Measurements from ENCODE around the gene FGF19.

FGF19 gene

DNA sequence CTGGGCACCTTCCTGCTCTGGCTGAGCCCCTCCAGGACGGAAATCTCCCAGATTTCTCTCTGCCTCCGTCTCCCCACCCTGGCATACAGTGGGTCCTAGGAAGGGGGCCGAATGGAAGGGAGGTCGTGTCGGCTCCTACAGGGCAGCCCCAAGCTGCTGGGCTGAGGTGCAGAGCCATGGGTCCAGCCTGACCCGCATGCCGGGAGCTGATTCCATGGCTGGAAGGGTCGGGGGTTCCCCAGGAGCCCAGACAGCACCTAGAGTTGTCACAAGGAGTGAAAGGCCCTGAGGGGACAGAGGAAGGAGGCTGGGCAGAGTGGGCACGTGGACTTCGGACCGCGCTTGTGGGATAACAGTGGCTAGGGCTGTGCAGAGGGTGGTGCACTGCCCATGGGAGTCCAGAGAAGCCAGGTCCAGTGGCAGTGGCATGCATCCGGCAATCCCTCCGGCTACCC is 46.3 kb downstream of the FGF19 start:
- Histone ChIP-seq H3K27me3 (ENCODE audit: insufficient read depth, low read length) (no peaks in the 10 kb centered on the region), H3K9ac (ENCODE audit: low read depth, low read length) (peak overlapping the region; percentile 55), H3K9me3 (ENCODE audit: insufficient read depth, low read depth, low read length) (no peaks in the 10 kb centered on the region), H3K36me3 (ENCODE audit: insufficient read depth, low read depth, low read length) (peaks cover 22% of the 10 kb centered on the region), H3K4me3 (ENCODE audit: low read length) (no peak overlapping the region), H3K27ac (ENCODE audit: low read length) (no peak overlapping the region), H3K4me1 (ENCODE audit: insufficient read depth, low read length) (peaks cover 17% of the 10 kb centered on the region)

DNA sequence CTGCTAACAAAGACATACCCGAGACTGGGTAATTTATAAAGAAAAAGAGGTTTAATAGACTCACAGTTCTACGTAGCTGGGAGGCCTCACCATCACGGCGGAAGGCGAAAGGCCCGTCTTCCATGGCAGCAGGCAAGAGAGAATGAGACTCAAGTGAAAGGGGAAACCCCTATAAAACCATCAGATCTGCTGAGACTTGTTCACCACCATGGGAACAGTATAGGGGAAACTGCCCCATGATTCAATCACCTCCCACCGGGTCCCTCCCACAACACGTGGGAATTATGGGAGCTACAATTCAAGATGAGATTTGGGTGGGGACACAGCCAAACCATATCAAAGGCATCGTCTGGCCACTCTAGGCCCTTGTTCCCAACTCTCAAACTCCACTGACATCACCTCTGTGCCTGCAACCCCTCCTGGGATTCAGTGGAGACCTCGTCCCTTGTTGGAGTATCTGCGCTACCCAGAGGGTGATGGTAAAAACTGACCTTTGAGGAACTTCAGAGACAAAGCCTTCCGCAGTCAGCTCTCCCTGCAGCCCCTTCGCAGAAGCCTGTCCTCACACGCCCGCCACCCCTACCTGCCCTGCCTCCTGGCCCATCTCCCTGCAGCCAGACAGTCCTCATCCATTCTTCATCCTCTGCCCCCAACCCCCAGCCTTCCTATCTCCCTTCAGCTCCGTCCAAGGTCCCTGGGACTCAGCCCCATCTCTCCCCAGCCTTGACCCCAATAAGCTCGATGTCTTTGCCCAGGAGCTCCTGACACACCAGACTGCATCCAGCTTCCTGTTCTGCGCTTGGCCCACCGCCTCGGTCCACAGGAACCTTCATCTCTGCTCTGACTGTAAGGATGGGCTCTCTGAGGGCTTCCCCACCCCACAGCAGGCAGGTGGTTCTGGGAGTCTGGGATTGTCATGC is 47.0 kb downstream of the FGF19 start:
- H3K9ac ChIP-seq (ENCODE audit: low read depth, low read length), result peak overlapping the region; percentile 55; the same call in 1 of the 2 replicates
- no peaks in the 10 kb centered on the region for H3K9me3 ChIP-seq (ENCODE audit: insufficient read depth, low read depth, low read length)
- H3K36me3 ChIP-seq (ENCODE audit: insufficient read depth, low read depth, low read length), result peaks cover 29% of the 10 kb centered on the region
- no peak overlapping the region for H3K4me3 ChIP-seq (ENCODE audit: low read length)
- no peak overlapping the region for H3K27ac ChIP-seq (ENCODE audit: low read length)
- peaks cover 17% of the 10 kb centered on the region for H3K4me1 ChIP-seq (ENCODE audit: insufficient read depth, low read length)
- no peaks in the 10 kb centered on the region for H3K27me3 ChIP-seq (ENCODE audit: insufficient read depth, low read length)

GRCh38 chr11:69655479-69656428 is 48.1 kb downstream of the FGF19 start:
- H3K27me3 ChIP-seq (ENCODE audit: insufficient read depth, low read length), result no peaks in the 10 kb centered on the region
- no peak overlapping the region for H3K9ac ChIP-seq (ENCODE audit: low read depth, low read length)
- peaks cover 17% of the 10 kb centered on the region for H3K4me1 ChIP-seq (ENCODE audit: insufficient read depth, low read length)
- no peaks in the 10 kb centered on the region for H3K9me3 ChIP-seq (ENCODE audit: insufficient read depth, low read depth, low read length)
- peaks cover 40% of the 10 kb centered on the region for H3K36me3 ChIP-seq (ENCODE audit: insufficient read depth, low read depth, low read length)
- no peak overlapping the region for H3K27ac ChIP-seq (ENCODE audit: low read length)
- no peak overlapping the region for H3K4me3 ChIP-seq (ENCODE audit: low read length)

DNA sequence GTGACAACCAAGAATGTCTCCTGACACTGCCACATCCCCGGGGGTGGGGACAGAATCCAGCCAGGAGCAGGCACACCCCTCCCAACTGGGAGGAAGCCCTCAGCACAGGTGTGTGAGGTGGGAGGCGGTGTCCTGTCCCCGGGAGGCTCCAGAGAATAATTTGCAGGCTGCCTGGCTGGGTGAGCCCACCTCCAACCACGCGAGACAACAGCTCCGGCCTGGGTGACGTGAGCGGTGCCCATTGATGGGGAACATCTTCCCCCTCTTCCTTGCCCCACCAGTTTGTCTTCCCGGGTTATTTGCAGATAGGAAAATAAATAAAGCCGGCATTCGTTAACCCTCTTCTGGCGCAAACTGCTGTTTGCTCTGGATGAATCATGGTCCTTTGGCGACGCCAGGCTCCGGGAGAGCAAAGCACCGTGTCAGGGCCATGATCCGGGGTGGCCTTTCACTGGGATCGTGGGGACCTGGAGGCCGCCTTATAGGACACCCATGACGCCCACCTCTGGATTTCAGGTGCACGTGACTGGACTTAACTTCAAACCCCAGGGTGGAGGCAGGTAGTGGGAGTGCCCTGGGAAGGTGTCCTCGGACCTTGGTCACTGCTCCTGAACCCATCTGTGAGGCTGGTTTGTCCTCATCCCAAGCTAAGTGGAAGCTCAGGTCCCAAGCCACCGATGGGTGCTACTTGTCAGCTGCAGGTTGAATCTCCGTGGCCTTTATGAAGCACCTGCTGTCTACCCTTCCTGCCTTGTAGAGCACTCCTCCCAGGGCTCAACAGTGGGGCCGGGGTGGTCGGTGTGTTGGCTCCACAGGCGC is 49.0 kb downstream of the FGF19 start:
- H3K36me3 ChIP-seq (ENCODE audit: insufficient read depth, low read depth, low read length), result peaks cover 48% of the 10 kb centered on the region
- peaks cover 17% of the 10 kb centered on the region for H3K4me1 ChIP-seq (ENCODE audit: insufficient read depth, low read length)
- no peaks in the 10 kb centered on the region for H3K27me3 ChIP-seq (ENCODE audit: insufficient read depth, low read length)
- H3K9ac ChIP-seq (ENCODE audit: low read depth, low read length), result no peak overlapping the region
- no peak overlapping the region for H3K27ac ChIP-seq (ENCODE audit: low read length)
- no peaks in the 10 kb centered on the region for H3K9me3 ChIP-seq (ENCODE audit: insufficient read depth, low read depth, low read length)
- H3K4me3 ChIP-seq (ENCODE audit: low read length), result no peak overlapping the region

- Histone ChIP-seq H3K4me3 (ENCODE audit: low read length) (no peak overlapping the region), H3K27me3 (ENCODE audit: insufficient read depth, low read length) (no peaks in the 10 kb centered on the region), H3K9me3 (ENCODE audit: insufficient read depth, low read depth, low read length) (no peaks in the 10 kb centered on the region), H3K9ac (ENCODE audit: low read depth, low read length) (no peak overlapping the region), H3K36me3 (ENCODE audit: insufficient read depth, low read depth, low read length) (peaks cover 56% of the 10 kb centered on the region), H3K27ac (ENCODE audit: low read length) (no peak overlapping the region), H3K4me1 (ENCODE audit: insufficient read depth, low read length) (peaks cover 17% of the 10 kb centered on the region)
Measured at GRCh38 chr11:69654001-69654659, 49.7 kb downstream of the FGF19 start.

GRCh38 chr11:69653406-69653960 is 50.3 kb downstream of the FGF19 start:
- H3K9ac ChIP-seq (ENCODE audit: low read depth, low read length), result no peak overlapping the region
- H3K36me3 ChIP-seq (ENCODE audit: insufficient read depth, low read depth, low read length), result peaks cover 62% of the 10 kb centered on the region
- H3K27me3 ChIP-seq (ENCODE audit: insufficient read depth, low read length), result no peaks in the 10 kb centered on the region
- peaks cover 12% of the 10 kb centered on the region for H3K4me1 ChIP-seq (ENCODE audit: insufficient read depth, low read length)
- H3K4me3 ChIP-seq (ENCODE audit: low read length), result no peak overlapping the region
- no peaks in the 10 kb centered on the region for H3K9me3 ChIP-seq (ENCODE audit: insufficient read depth, low read depth, low read length)
- H3K27ac ChIP-seq (ENCODE audit: low read length), result no peak overlapping the region

DNA sequence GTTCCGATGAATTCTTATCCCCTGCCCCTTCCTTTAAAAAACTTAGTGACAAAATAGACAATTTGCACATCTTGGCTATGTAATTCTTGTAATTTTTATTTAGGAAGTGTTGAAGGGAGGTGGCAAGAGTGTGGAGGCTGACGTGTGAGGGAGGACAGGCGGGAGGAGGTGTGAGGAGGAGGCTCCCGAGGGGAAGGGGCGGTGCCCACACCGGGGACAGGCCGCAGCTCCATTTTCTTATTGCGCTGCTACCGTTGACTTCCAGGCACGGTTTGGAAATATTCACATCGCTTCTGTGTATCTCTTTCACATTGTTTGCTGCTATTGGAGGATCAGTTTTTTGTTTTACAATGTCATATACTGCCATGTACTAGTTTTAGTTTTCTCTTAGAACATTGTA is 50.8 kb downstream of the FGF19 start:
- Histone ChIP-seq H3K4me1 (ENCODE audit: insufficient read depth, low read length) (peaks cover 9% of the 10 kb centered on the region; the same call in 1 of the 2 replicates), H3K9ac (ENCODE audit: low read depth, low read length) (no peak overlapping the region), H3K4me3 (ENCODE audit: low read length) (no peak overlapping the region), H3K36me3 (ENCODE audit: insufficient read depth, low read depth, low read length) (peaks cover 67% of the 10 kb centered on the region), H3K27ac (ENCODE audit: low read length) (no peak overlapping the region), H3K9me3 (ENCODE audit: insufficient read depth, low read depth, low read length) (no peaks in the 10 kb centered on the region), H3K27me3 (ENCODE audit: insufficient read depth, low read length) (no peaks in the 10 kb centered on the region)

- Histone ChIP-seq H3K4me1 (ENCODE audit: insufficient read depth, low read length) (no peaks in the 10 kb centered on the region), H3K4me3 (ENCODE audit: low read length) (no peak overlapping the region), H3K36me3 (ENCODE audit: insufficient read depth, low read depth, low read length) (peaks cover 77% of the 10 kb centered on the region), H3K27ac (ENCODE audit: low read length) (no peak overlapping the region), H3K9me3 (ENCODE audit: insufficient read depth, low read depth, low read length) (no peaks in the 10 kb centered on the region), H3K27me3 (ENCODE audit: insufficient read depth, low read length) (no peaks in the 10 kb centered on the region), H3K9ac (ENCODE audit: low read depth, low read length) (no peak overlapping the region)
Measured at GRCh38 chr11:69651834-69652620, 51.8 kb downstream of the FGF19 start.

DNA sequence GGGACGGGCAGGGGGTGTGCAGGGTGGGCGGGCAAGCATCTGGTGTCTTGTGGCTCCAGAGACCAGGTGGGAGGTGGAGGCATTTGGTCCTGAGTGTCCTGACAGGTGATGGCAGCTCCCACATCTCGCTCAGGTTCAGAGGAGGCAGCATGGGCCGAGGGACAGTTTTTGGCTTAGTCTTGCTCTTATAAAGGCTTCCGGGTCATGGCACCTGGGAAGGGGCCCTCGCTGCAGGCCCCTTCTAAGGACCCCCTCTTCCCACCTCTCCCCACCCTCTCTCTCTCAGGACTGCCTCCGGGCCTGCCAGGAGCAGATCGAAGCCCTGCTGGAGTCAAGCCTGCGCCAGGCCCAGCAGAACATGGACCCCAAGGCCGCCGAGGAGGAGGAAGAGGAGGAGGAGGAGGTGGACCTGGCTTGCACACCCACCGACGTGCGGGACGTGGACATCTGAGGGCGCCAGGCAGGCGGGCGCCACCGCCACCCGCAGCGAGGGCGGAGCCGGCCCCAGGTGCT is 52.9 kb downstream of the FGF19 start:
- no peaks in the 10 kb centered on the region for H3K4me1 ChIP-seq (ENCODE audit: insufficient read depth, low read length)
- no peak overlapping the region for H3K9ac ChIP-seq (ENCODE audit: low read depth, low read length)
- H3K9me3 ChIP-seq (ENCODE audit: insufficient read depth, low read depth, low read length), result no peaks in the 10 kb centered on the region
- H3K36me3 ChIP-seq (ENCODE audit: insufficient read depth, low read depth, low read length), result peaks cover 87% of the 10 kb centered on the region
- no peaks in the 10 kb centered on the region for H3K27me3 ChIP-seq (ENCODE audit: insufficient read depth, low read length)
- no peak overlapping the region for H3K27ac ChIP-seq (ENCODE audit: low read length)
- no peak overlapping the region for H3K4me3 ChIP-seq (ENCODE audit: low read length)

All from iPS-20b (cell line).